Pulmonary artery endothelial cell (primary cell): ENCODE measurements around the gene HSPA8. TPM values are rescaled to one million over a fixed set of nuclear protein-coding genes. Genes with fewer than 3 reads are reported as not detected.
"Not testable (repeated sequence)": the region's sequence is repeated elsewhere in the genome, so short reads cannot be mapped to it uniquely, and the experiment has no call there.

ENCODE experiments used
- DNase-seq: peaks from one replicate; pipeline ENCODE4 v3.0.0-alpha.2; 2011; ENCODE audit warnings: low read depth, low spot score
- total RNA-seq: library from RNA; depleted of rRNA; stranded (reverse); fragments of >200 nt; gene quantifications from 2 replicates; pipeline ENCODE4 v1.2.3, GENCODE V29; 2014

The HSPA8 gene
- total RNA-seq = 3,093 and 7,019 TPM in 2 replicates

GRCh38 chr11:123061403-123062157, at the start of gene HSPA8:
TSS of gene HSPA8 (minus strand) at chr11:123062136. CDS start at chr11:123061324, 812 bp downstream.
- no peak for DNase-seq

- no peak for DNase-seq
Observed at GRCh38 chr11:123111465-123111864, 49.5 kb upstream of the HSPA8 start.

GRCh38 chr11:123110397-123110796, 48.5 kb upstream of the HSPA8 start:
- DNase-seq = no peak

- DNase-seq = no peak
Observed at GRCh38 chr11:123107945-123108495, 46.1 kb upstream of the HSPA8 start.

GRCh38 chr11:123104697-123105096, 42.8 kb upstream of the HSPA8 start:
- DNase-seq = no peak

GRCh38 chr11:123103326-123103980, 41.5 kb upstream of the HSPA8 start:
- DNase-seq = no peak

- no peak for DNase-seq
Observed at GRCh38 chr11:123100379-123101085, 38.6 kb upstream of the HSPA8 start.

GRCh38 chr11:123098990-123099389, 37.1 kb upstream of the HSPA8 start:
- no peak for DNase-seq

- no peak for DNase-seq
Observed at GRCh38 chr11:123093739-123094138, 31.8 kb upstream of the HSPA8 start.

GRCh38 chr11:123091506-123091905, 29.6 kb upstream of the HSPA8 start:
- no peak for DNase-seq

- not testable (repeated sequence) for DNase-seq
Observed at GRCh38 chr11:123090168-123090567, 28.2 kb upstream of the HSPA8 start.

- not testable (repeated sequence) for DNase-seq
Observed at GRCh38 chr11:123088896-123089295, 27.0 kb upstream of the HSPA8 start.

GRCh38 chr11:123087657-123088056, 25.7 kb upstream of the HSPA8 start:
- DNase-seq = not testable (repeated sequence)

- DNase-seq = no peak
Observed at GRCh38 chr11:123086305-123086704, 24.4 kb upstream of the HSPA8 start.

GRCh38 chr11:123085497-123085896, 23.6 kb upstream of the HSPA8 start:
- no peak for DNase-seq

- DNase-seq = no peak
Observed at GRCh38 chr11:123084454-123084853, 22.5 kb upstream of the HSPA8 start.

GRCh38 chr11:123083623-123084029, 21.7 kb upstream of the HSPA8 start:
- peak; percentile 98 for DNase-seq

GRCh38 chr11:123082977-123083376, 21.0 kb upstream of the HSPA8 start:
- no peak for DNase-seq

- no peak for DNase-seq
Observed at GRCh38 chr11:123080015-123080414, 18.1 kb upstream of the HSPA8 start.

- no peak for DNase-seq
Observed at GRCh38 chr11:123076484-123076883, 14.5 kb upstream of the HSPA8 start.

- DNase-seq = no peak
Observed at GRCh38 chr11:123073343-123074057, 11.6 kb upstream of the HSPA8 start.
